B cell (primary cell): Measurements from ENCODE around the gene ADARB2.

Source experiments
- CTCF ChIP-seq: fragments of 200-600 bp; IDR thresholded peaks from one replicate; pipeline ENCODE4 v1.8.0; 2022; ENCODE audit warnings: antibody characterized with exemption, mild to moderate bottlenecking
- EZH2 ChIP-seq: IDR thresholded peaks from 2 replicates; pipeline ENCODE4 v1.6.1; 2012; ENCODE audit warnings: borderline replicate concordance, low read depth, mild to moderate bottlenecking, moderate library complexity, low read length; ENCODE audit not compliant: insufficient read depth, poor library complexity, severe bottlenecking

GRCh38 chr10:1560535-1561192 is 176.7 kb downstream of the ADARB2 start:
- TF ChIP-seq CTCF (no peak), EZH2 (no peak)
